Measurements from ENCODE around the gene SLC4A8. TPM values are rescaled to one million over a fixed set of nuclear protein-coding genes. Genes with fewer than 3 reads are reported as not detected.

The SLC4A8 gene
- total RNA-seq, 2 experiments from 2014 or later: 1.0 to 6.7 TPM

GRCh38 chr12:51434305-51434704, 9.7 kb downstream of the SLC4A8 start:
- H3K27ac ChIP-seq (ENCODE audit: low read depth, low read length, poor library complexity, severe bottlenecking): no peak overlapping the region
- BruUV-seq (replicated peaks): no TSS peak
- intact Hi-C loops (cut with micrococcal nuclease; ENCODE audit: unreplicated experiment): no loop called here
- no peaks in the 10 kb centered on the region for H3K9me2 ChIP-seq (ENCODE audit: insufficient read depth, low read length)
- TF ChIP-seq CTCF (conservative IDR thresholded peaks at IDR 0.05; ENCODE audit: low read length) (no peak), EZH2phosphoT487 (IDR thresholded peaks at IDR 0.05; ENCODE audit: borderline replicate concordance, low read depth, low read length) (no peak)
- no peak for DNase-seq (ENCODE audit: low spot score)
- H4K20me1 ChIP-seq (ENCODE audit: insufficient read depth, low read length): no peaks in the 10 kb centered on the region
- no peaks in the 10 kb centered on the region for H3K4me1 ChIP-seq (ENCODE audit: insufficient read depth, low read length, poor library complexity, severe bottlenecking)
- H3K79me2 ChIP-seq (ENCODE audit: insufficient read depth, low read depth, low read length): no peaks in the 10 kb centered on the region
- no peak overlapping the region for H2AFZ ChIP-seq (ENCODE audit: low read length)
- no peak overlapping the region for H3K4me3 ChIP-seq (ENCODE audit: low read depth, low read length, poor library complexity, severe bottlenecking)
- ChIA-PET POLR2A (interaction anchor here (0.6 kb wide), 1 partner anchor 654 kb away, joined by 4 read pairs; no protein-coding TSS in a partner anchor), CTCF (ENCODE audit: unreplicated experiment) (no interaction called here)
- no peak overlapping the region for H3K4me2 ChIP-seq (ENCODE audit: low read length)
- no peaks in the 10 kb centered on the region for H3K36me3 ChIP-seq (ENCODE audit: insufficient read depth, low read length)
- no peaks in the 10 kb centered on the region for H3K9me3 ChIP-seq (ENCODE audit: low read length)

DNA sequence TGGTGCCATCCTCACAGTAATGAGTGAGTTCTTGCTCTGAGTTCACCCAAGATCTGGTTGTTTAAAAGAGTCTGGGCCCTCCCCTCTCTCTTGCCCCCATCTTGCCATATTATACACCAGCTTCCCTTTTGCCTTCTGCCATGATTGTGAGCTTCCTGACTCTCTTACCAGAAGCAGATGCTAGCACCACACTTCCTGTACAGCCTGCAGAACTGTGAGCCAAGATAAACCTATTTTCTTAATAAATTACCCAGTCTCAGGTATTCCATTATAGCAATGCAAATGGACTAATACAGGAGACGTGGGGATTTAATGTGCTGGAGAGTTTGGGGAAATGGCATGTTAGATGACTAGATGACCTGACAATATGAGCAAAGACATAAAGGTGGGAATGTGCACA, 12.8 kb downstream of the SLC4A8 start:
- intact Hi-C loops (cut with micrococcal nuclease; ENCODE audit: unreplicated experiment): no loop called here
- no peaks in the 10 kb centered on the region for H3K9me3 ChIP-seq (ENCODE audit: low read length)
- no peak overlapping the region for H3K27ac ChIP-seq (ENCODE audit: low read depth, low read length, poor library complexity, severe bottlenecking)
- no peak overlapping the region for H3K4me2 ChIP-seq (ENCODE audit: low read length)
- no peak overlapping the region for H2AFZ ChIP-seq (ENCODE audit: low read length)
- POLR2A ChIA-PET: no interaction called here
- DNase-seq (ENCODE audit: low spot score): no peak
- no peak overlapping the region for H3K4me3 ChIP-seq (ENCODE audit: low read depth, low read length, poor library complexity, severe bottlenecking)
- H3K9me2 ChIP-seq (ENCODE audit: insufficient read depth, low read length): no peaks in the 10 kb centered on the region
- no peaks in the 10 kb centered on the region for H3K79me2 ChIP-seq (ENCODE audit: insufficient read depth, low read depth, low read length)
- no peaks in the 10 kb centered on the region for H3K4me1 ChIP-seq (ENCODE audit: insufficient read depth, low read length, poor library complexity, severe bottlenecking)
- CTCF ChIA-PET (ENCODE audit: unreplicated experiment): no interaction called here
- no peaks in the 10 kb centered on the region for H4K20me1 ChIP-seq (ENCODE audit: insufficient read depth, low read length)
- no TSS peak for BruUV-seq (replicated peaks)
- H3K36me3 ChIP-seq (ENCODE audit: insufficient read depth, low read length): no peaks in the 10 kb centered on the region
- no peak for TF ChIP-seq CTCF (conservative IDR thresholded peaks at IDR 0.05; ENCODE audit: low read length)
- TF ChIP-seq EZH2phosphoT487 (IDR thresholded peaks at IDR 0.05; ENCODE audit: borderline replicate concordance, low read depth, low read length): no peak

DNA sequence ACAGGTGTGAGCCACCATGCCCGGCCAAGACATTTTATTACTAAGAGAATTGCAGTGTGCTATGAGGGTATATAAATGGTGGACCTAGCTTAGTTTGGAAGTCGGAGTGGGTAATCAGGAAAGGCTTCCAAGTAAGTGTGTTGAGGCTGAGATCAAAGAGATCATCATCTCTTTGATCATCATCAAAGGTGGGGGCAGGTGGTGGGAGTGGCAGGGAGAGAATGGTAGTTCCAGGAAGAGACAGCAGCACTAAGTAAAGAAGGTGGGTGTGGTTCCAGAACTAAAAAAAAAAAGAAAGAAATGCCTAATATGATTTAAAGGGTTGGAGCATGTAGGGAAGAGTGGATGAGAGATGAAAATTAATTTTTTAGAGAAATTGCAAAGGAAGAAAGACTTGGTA, 14.7 kb downstream of the SLC4A8 start:
- Histone ChIP-seq H3K9me2 (ENCODE audit: insufficient read depth, low read length) (no peaks in the 10 kb centered on the region), H3K4me2 (ENCODE audit: low read length) (no peak overlapping the region), H2AFZ (ENCODE audit: low read length) (no peak overlapping the region), H3K4me1 (ENCODE audit: insufficient read depth, low read length, poor library complexity, severe bottlenecking) (no peaks in the 10 kb centered on the region), H3K36me3 (ENCODE audit: insufficient read depth, low read length) (no peaks in the 10 kb centered on the region), H3K9me3 (ENCODE audit: low read length) (no peaks in the 10 kb centered on the region), H4K20me1 (ENCODE audit: insufficient read depth, low read length) (no peaks in the 10 kb centered on the region), H3K27ac (ENCODE audit: low read depth, low read length, poor library complexity, severe bottlenecking) (no peak overlapping the region), H3K4me3 (ENCODE audit: low read depth, low read length, poor library complexity, severe bottlenecking) (no peak overlapping the region), H3K79me2 (ENCODE audit: insufficient read depth, low read depth, low read length) (no peaks in the 10 kb centered on the region)
- no TSS peak for BruUV-seq (replicated peaks)
- ChIA-PET POLR2A (no interaction called here), CTCF (ENCODE audit: unreplicated experiment) (no interaction called here)
- intact Hi-C loops (cut with micrococcal nuclease; ENCODE audit: unreplicated experiment): no loop called here
- DNase-seq (ENCODE audit: low spot score): no peak
- TF ChIP-seq CTCF (conservative IDR thresholded peaks at IDR 0.05; ENCODE audit: low read length): no peak
- no peak for TF ChIP-seq EZH2phosphoT487 (IDR thresholded peaks at IDR 0.05; ENCODE audit: borderline replicate concordance, low read depth, low read length)
